GM21381 (cell line): Measurements from ENCODE around the gene FBLN5.
"Not testable (repeated sequence)": the region's sequence is repeated elsewhere in the genome, so short reads cannot be mapped to it uniquely, and the experiment has no call there.

Experiments used
- ATAC-seq: cut with Tn5 transposase; IDR thresholded peaks from one replicate; pipeline ENCODE4 v1.9.1; 2021; ENCODE audit warnings: mild to moderate bottlenecking, moderate library complexity; ENCODE audit not compliant: unreplicated experiment

The FBLN5 gene

GRCh38 chr14:91910196-91910595, 37.3 kb downstream of the FBLN5 start:
- ATAC-seq: no peak

- ATAC-seq: no peak
Observed at GRCh38 chr14:91906374-91906773, 41.1 kb downstream of the FBLN5 start.

GRCh38 chr14:91904956-91905645, 42.4 kb downstream of the FBLN5 start:
- no peak for ATAC-seq

- ATAC-seq: no peak
Observed at GRCh38 chr14:91904483-91904882, 43.0 kb downstream of the FBLN5 start.

GRCh38 chr14:91903070-91903469, 44.4 kb downstream of the FBLN5 start:
- no peak for ATAC-seq

- ATAC-seq: no peak
Observed at GRCh38 chr14:91902336-91902735, 45.2 kb downstream of the FBLN5 start.

GRCh38 chr14:91901449-91902226, 45.9 kb downstream of the FBLN5 start:
- no peak for ATAC-seq

GRCh38 chr14:91899806-91900205, 47.7 kb downstream of the FBLN5 start:
- no peak for ATAC-seq

- ATAC-seq: no peak
Observed at GRCh38 chr14:91899213-91899612, 48.3 kb downstream of the FBLN5 start.

GRCh38 chr14:91898372-91898771, 49.1 kb downstream of the FBLN5 start:
- no peak for ATAC-seq

GRCh38 chr14:91897716-91898115, 49.8 kb downstream of the FBLN5 start:
- ATAC-seq: not testable (repeated sequence)

- ATAC-seq: no peak
Observed at GRCh38 chr14:91897106-91897701, 50.3 kb downstream of the FBLN5 start.

- ATAC-seq: no peak
Observed at GRCh38 chr14:91896419-91896818, 51.1 kb downstream of the FBLN5 start.

GRCh38 chr14:91893669-91894068, 53.8 kb downstream of the FBLN5 start:
- no peak for ATAC-seq

GRCh38 chr14:91893007-91893406, 54.5 kb downstream of the FBLN5 start:
- no peak for ATAC-seq

GRCh38 chr14:91891721-91892220, 55.7 kb downstream of the FBLN5 start:
- ATAC-seq: no peak

- no peak for ATAC-seq
Observed at GRCh38 chr14:91891101-91891500, 56.4 kb downstream of the FBLN5 start.

- no peak for ATAC-seq
Observed at GRCh38 chr14:91890291-91890749, 57.2 kb downstream of the FBLN5 start.

- no peak for ATAC-seq
Observed at GRCh38 chr14:91889477-91890211, 57.9 kb downstream of the FBLN5 start.

GRCh38 chr14:91888641-91889476, 58.6 kb downstream of the FBLN5 start:
- no peak for ATAC-seq
